ENCODE data around the gene GNPNAT1. TPM values are rescaled to one million over a fixed set of nuclear protein-coding genes. Genes with fewer than 3 reads are reported as not detected.

The GNPNAT1 gene
- total RNA-seq, 1 experiment from 2014 or later = 45.2 TPM

DNA sequence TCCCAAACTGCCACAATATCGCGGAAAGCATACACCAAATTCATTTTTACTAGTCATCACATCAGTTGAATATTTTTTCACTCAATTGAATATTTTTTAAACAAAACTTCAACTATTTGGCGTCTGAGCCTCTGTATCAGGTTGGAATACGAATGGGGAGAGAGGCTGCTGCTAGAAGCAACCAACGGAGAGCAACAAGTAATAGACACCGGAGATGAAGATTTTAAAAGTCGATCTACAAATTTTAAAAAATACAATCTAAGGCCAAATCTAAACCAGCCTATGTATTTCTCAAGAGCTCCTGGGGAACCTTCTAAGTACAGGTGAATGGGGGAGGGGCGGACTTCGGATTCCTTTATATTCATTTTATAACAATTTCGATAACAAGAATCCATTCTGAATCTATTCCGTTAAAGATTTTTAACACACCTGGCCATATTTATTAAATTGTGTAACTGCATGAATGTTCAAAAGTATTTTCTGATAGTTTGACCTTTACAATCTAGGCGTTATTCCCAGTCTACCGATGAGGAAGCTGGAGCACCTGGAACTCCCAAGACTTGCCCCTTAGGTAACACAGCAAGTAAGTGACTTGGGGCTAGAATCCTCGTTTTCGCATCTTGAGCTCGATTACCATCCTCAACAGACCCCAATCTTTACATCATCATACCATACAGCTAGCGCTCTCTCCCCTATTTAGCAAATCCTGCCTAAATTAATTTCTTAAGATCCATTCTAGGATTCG lies 1.2 kb downstream of the GNPNAT1 start:
- H3K27me3 ChIP-seq (ENCODE audit: insufficient read depth, low read depth) = no peaks in the 10 kb centered on the region
- no peak for DNase-seq
- POLR2A ChIA-PET (ENCODE audit: unreplicated experiment) = interaction anchor here (0.7 kb wide), 2 partner anchors 111 to 1723 kb away, joined by 3 to 4 read pairs; no protein-coding TSS in a partner anchor
- peak overlapping the region; percentile 90 for H3K27ac ChIP-seq
- H3K79me2 ChIP-seq (ENCODE audit: low read depth) = peaks cover 58% of the 10 kb centered on the region
- CTCF ChIA-PET = no interaction called here
- TF ChIP-seq EZH2 (IDR thresholded peaks at IDR 0.05; ENCODE audit: low read depth) = no peak
- TF ChIP-seq, protein P1, sequence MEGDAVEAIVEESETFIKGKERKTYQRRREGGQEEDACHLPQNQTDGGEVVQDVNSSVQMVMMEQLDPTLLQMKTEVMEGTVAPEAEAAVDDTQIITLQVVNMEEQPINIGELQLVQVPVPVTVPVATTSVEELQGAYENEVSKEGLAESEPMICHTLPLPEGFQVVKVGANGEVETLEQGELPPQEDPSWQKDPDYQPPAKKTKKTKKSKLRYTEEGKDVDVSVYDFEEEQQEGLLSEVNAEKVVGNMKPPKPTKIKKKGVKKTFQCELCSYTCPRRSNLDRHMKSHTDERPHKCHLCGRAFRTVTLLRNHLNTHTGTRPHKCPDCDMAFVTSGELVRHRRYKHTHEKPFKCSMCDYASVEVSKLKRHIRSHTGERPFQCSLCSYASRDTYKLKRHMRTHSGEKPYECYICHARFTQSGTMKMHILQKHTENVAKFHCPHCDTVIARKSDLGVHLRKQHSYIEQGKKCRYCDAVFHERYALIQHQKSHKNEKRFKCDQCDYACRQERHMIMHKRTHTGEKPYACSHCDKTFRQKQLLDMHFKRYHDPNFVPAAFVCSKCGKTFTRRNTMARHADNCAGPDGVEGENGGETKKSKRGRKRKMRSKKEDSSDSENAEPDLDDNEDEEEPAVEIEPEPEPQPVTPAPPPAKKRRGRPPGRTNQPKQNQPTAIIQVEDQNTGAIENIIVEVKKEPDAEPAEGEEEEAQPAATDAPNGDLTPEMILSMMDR (conservative IDR thresholded peaks at IDR 0.05) = no peak
- H3F3A ChIP-seq (ENCODE audit: insufficient read depth, low read depth) = peaks cover 15% of the 10 kb centered on the region
- peak overlapping the region; percentile 88 for H3K4me2 ChIP-seq
- peaks cover 23% of the 10 kb centered on the region for H3K4me1 ChIP-seq (replicated peaks; ENCODE audit: insufficient read depth)
- intact Hi-C loops (cut with micrococcal nuclease; ENCODE audit: unreplicated experiment) = loop anchor here (2.0 kb wide), 1 partner anchor 61 kb away; no protein-coding TSS in a partner anchor
- no peaks in the 10 kb centered on the region for H3K9me3 ChIP-seq (ENCODE audit: insufficient read depth, low read depth)
- BruUV-seq (replicated peaks) = no TSS peak
- peaks cover 8% of the 10 kb centered on the region for H4K20me1 ChIP-seq (ENCODE audit: insufficient read depth)
- H3K36me3 ChIP-seq (ENCODE audit: low read depth) = peaks cover 3% of the 10 kb centered on the region; the same call in 1 of the 2 replicates
- H3K9me2 ChIP-seq (ENCODE audit: insufficient read depth) = no peaks in the 10 kb centered on the region
- peak overlapping the region; percentile 91 for H2AFZ ChIP-seq
- H3K4me3 ChIP-seq = peak overlapping the region; percentile 85

DNA sequence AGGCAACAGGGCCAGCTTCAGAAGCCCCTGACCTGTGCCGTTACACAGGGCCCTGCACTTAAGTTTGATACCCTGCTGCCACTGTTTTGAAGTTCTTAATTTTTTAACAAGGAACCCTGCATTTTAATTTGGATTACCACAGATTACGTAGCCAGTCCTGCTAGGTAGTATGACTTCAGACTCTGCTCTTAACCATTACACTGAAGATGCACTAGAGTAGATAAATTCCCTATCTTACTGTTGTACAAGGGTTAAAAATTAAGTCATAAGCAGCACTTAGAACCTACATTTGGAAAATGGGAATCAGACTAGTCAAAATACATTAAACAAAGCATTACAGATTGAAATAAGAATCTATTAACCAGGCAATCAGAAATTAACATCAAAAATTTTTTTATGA lies 2.3 kb downstream of the GNPNAT1 start:
- TF ChIP-seq EZH2 (IDR thresholded peaks at IDR 0.05; ENCODE audit: low read depth) = no peak
- TF ChIP-seq, protein P1 (conservative IDR thresholded peaks at IDR 0.05) = no peak
- intact Hi-C loops (cut with micrococcal nuclease; ENCODE audit: unreplicated experiment) = no loop called here
- peaks cover 23% of the 10 kb centered on the region for H3K4me1 ChIP-seq (replicated peaks; ENCODE audit: insufficient read depth)
- H3K27me3 ChIP-seq (ENCODE audit: insufficient read depth, low read depth) = no peaks in the 10 kb centered on the region
- H3K9me2 ChIP-seq (ENCODE audit: insufficient read depth) = no peaks in the 10 kb centered on the region
- H2AFZ ChIP-seq = no peak overlapping the region
- no peaks in the 10 kb centered on the region for H3K9me3 ChIP-seq (ENCODE audit: insufficient read depth, low read depth)
- H3K4me3 ChIP-seq = peak overlapping the region; percentile 85; the same call in 1 of the 2 replicates
- POLR2A ChIA-PET (ENCODE audit: unreplicated experiment) = interaction anchor here (0.7 kb wide), 1 partner anchor 60 kb away, joined by 3 read pairs; no protein-coding TSS in a partner anchor
- H3K27ac ChIP-seq = no peak overlapping the region
- H3K36me3 ChIP-seq (ENCODE audit: low read depth) = peaks cover 6% of the 10 kb centered on the region; the same call in 1 of the 2 replicates
- peak overlapping the region; percentile 88 for H3K4me2 ChIP-seq
- CTCF ChIA-PET = no interaction called here
- DNase-seq = no peak
- H3F3A ChIP-seq (ENCODE audit: insufficient read depth, low read depth) = peaks cover 19% of the 10 kb centered on the region
- peaks cover 8% of the 10 kb centered on the region for H4K20me1 ChIP-seq (ENCODE audit: insufficient read depth)
- BruUV-seq (replicated peaks) = no TSS peak
- peaks cover 61% of the 10 kb centered on the region for H3K79me2 ChIP-seq (ENCODE audit: low read depth)

DNA sequence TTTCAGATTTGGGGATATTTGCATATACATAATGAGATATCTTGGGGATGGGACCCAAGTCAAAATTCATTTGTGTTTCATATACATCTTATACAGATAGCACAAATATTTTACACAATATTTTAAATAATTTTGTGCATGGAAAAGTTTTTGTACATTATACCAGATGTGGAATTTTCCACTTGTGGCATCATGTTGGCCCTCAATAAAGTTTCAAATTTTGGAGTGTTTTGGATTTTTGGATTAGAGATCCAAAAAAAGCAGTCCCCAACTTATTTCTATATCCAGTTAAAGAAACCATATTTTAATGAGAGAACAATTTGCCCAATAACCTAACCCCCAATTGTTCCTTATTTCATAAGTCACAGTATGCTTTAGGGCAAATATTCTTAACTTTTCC lies 4.5 kb downstream of the GNPNAT1 start:
- Histone ChIP-seq H4K20me1 (ENCODE audit: insufficient read depth) (peaks cover 8% of the 10 kb centered on the region), H3K4me2 (no peak overlapping the region), H3K4me1 (replicated peaks; ENCODE audit: insufficient read depth) (peaks cover 15% of the 10 kb centered on the region), H3K27me3 (ENCODE audit: insufficient read depth, low read depth) (no peaks in the 10 kb centered on the region), H3K79me2 (ENCODE audit: low read depth) (peaks cover 61% of the 10 kb centered on the region), H3K27ac (no peak overlapping the region), H3K36me3 (ENCODE audit: low read depth) (peaks cover 19% of the 10 kb centered on the region; the same call in 1 of the 2 replicates), H3K4me3 (no peak overlapping the region), H3K9me2 (ENCODE audit: insufficient read depth) (no peaks in the 10 kb centered on the region), H2AFZ (no peak overlapping the region), H3F3A (ENCODE audit: insufficient read depth, low read depth) (peaks cover 10% of the 10 kb centered on the region), H3K9me3 (ENCODE audit: insufficient read depth, low read depth) (no peaks in the 10 kb centered on the region)
- intact Hi-C loops (cut with micrococcal nuclease; ENCODE audit: unreplicated experiment) = no loop called here
- no peak for TF ChIP-seq EZH2 (IDR thresholded peaks at IDR 0.05; ENCODE audit: low read depth)
- TF ChIP-seq, protein P1 (conservative IDR thresholded peaks at IDR 0.05) = no peak
- ChIA-PET CTCF (no interaction called here), POLR2A (ENCODE audit: unreplicated experiment) (no interaction called here)
- no peak for DNase-seq
- no TSS peak for BruUV-seq (replicated peaks)

Data from PC-9 (cell line).